Right cardiac atrium (tissue), 5 donors: ENCODE measurements around the gene TRIM74. TPM values are rescaled to one million over a fixed set of nuclear protein-coding genes. Genes with fewer than 3 reads are reported as not detected.
"Not testable (repeated sequence)": the region's sequence is repeated elsewhere in the genome, so short reads cannot be mapped to it uniquely, and the experiment has no call there.

ENCODE experiments used
- ATAC-seq, 2 donors: fragments of 200-7000 bp; cut with Tn5 transposase; one replicate each; pipeline versions ENCODE4 v1.8.0 to v1.9.1; 2020; ENCODE audit warnings: moderate library complexity in 2 of 2, mild to moderate bottlenecking in 1 of 2
- DNase-seq, 3 donors: peaks; one replicate each; pipeline ENCODE4 v3.0.0-alpha.2; 2020
- H3K27ac ChIP-seq: one replicate; pipeline ENCODE4 v1.5.1; 2013; ENCODE audit warnings: mild to moderate bottlenecking, low read length, control low read depth, moderate library complexity
- H3K27me3 ChIP-seq: one replicate; pipeline ENCODE4 v1.6.1; 2013; ENCODE audit not compliant: control insufficient read depth, insufficient read depth
- H3K4me1 ChIP-seq: one replicate; pipeline ENCODE4 v1.6.1; 2013; ENCODE audit warnings: low read length; ENCODE audit not compliant: control insufficient read depth, insufficient read depth
- H3K4me3 ChIP-seq: one replicate; pipeline ENCODE4 v1.5.1; 2013; ENCODE audit warnings: low read length, control low read depth
- H3K9me3 ChIP-seq: one replicate; pipeline ENCODE4 v1.6.1; 2013; ENCODE audit warnings: low read length; ENCODE audit not compliant: control insufficient read depth
- WGBS: extraction: QIAGEN DNeasy Blood & Tissue Kit; methylation state at CpG from one replicate; pipeline ENCODE4 v1.1.7; 2013; 5-methylcytosine and 5-hydroxymethylcytosine counted together
- intact Hi-C, 4 donors: fragments of 100-400 bp; cut with DNase I; formaldehyde crosslinking; loops; one replicate each; pipeline versions ENCODE4 v1.11.0 to v1.14.0; 2022 to 2023
- polyA plus RNA-seq: library from polyadenylated mRNA; stranded (reverse); fragments of 200-250 nt; gene quantifications from one replicate; pipeline ENCODE4 v1.2.3, GENCODE V29; 2013
- total RNA-seq, 4 donors: library from RNA; stranded (reverse); fragmentation: NEBNext Ultra II Directional; extraction: Animal tissue kit (Norgen Biotek cat#: 25700); gene quantifications; one replicate each; pipeline ENCODE4 v1.2.1, GENCODE V29; 2021
- donor health status: healthy with polysubstance abuse.
- donor health status: DM: no; HTN: yes; CAD: no.
- donor health status: DM: no; HTN: no; CAD: no.
- donor health status: DM: no; HTN: yes; CAD: no; lungs with severe emphysema.
- donor health status: DM: yes; HTN: yes; CAD: no.

TRIM74 gene
- total and polyA plus RNA-seq, 5 donors = 0.27 to 0.53 TPM; not detected in 3

DNA sequence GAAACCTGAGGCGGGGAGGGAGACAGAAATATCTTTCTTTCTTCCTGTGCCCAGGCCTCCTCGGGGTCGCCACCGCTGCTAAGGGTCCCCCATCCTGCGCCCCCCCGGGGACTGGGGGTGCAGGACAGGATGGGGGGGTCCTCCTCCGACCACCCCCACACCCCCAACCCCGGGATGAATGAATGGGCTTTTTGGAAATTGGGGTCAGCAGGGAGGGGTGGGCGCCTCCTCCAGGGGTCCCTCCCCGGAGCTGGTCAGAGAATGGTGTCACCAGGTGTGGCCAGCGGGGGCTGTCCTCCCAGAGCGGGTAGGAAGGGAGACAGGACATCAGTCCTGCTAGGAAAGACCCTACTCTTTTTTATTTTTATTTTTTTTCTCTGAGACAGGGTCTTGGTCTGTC lies 7.2 kb upstream of the TRIM74 start:
- DNase-seq = peak; percentile 8 to 39 (median 31)
- 92% methylated on average over 4 of the region's 12 CpGs for WGBS
- ATAC-seq, H3K9me3 ChIP-seq, H3K27ac ChIP-seq, H3K4me1 ChIP-seq, H3K27me3 ChIP-seq, intact Hi-C loops, H3K4me3 ChIP-seq: not testable (repeated sequence)

GRCh38 chr7:72975656-72976286 lies 6.5 kb upstream of the TRIM74 start:
- H3K27me3 ChIP-seq, H3K4me3 ChIP-seq, intact Hi-C loops, H3K27ac ChIP-seq, H3K4me1 ChIP-seq, H3K9me3 ChIP-seq: not testable (repeated sequence)
- WGBS = 82% methylated on average over 13 of the region's 55 CpGs
- ATAC-seq (peak; percentile 17 to 21), DNase-seq (peak; percentile 17 to 67 (median 47))

GRCh38 chr7:72974781-72975180 lies 5.5 kb upstream of the TRIM74 start:
- H3K4me1 ChIP-seq, H3K27ac ChIP-seq, intact Hi-C loops, H3K27me3 ChIP-seq, H3K9me3 ChIP-seq, H3K4me3 ChIP-seq: not testable (repeated sequence)
- DNase-seq (peak in 2 of 3 donors; percentile 9 to 16), ATAC-seq (peak in 1 of 2 donors; percentile 7)
- WGBS = 91% methylated on average over 4 of the region's 7 CpGs

DNA sequence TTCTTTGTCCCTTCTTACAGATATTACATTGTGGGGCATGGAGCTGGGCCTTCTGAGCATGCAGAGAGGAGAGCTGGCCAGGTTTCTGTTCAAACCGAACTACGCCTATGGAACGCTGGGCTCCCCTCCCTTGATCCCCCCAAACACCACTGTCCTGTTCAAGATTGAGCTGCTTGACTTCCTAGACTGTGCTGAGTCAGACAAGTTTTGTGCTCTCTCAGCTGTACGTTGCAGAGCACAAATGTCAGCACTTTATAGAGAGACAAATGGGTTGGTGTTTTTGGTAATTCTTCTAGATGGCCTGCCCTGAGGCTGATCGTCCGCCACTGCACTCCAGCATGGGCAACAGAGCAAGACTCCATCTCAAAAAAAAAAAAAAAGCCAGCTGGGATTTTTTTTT lies 2.2 kb upstream of the TRIM74 start:
- ATAC-seq, H3K27ac ChIP-seq, intact Hi-C loops, H3K4me3 ChIP-seq, DNase-seq, H3K9me3 ChIP-seq, H3K27me3 ChIP-seq, H3K4me1 ChIP-seq: not testable (repeated sequence)
- WGBS = no CpG with 5 or more reads among the region's 6 CpGs

GRCh38 chr7:72969688-72970087 lies 422 bp upstream of the TRIM74 start:
- ATAC-seq = peak in 1 of 2 donors; percentile 6
- H3K4me3 ChIP-seq, H3K9me3 ChIP-seq, H3K27ac ChIP-seq, H3K27me3 ChIP-seq, H3K4me1 ChIP-seq, intact Hi-C loops: not testable (repeated sequence)
- peak; percentile 2 to 37 (median 7) for DNase-seq
- 47% methylated on average over 18 of the region's 29 CpGs for WGBS

DNA sequence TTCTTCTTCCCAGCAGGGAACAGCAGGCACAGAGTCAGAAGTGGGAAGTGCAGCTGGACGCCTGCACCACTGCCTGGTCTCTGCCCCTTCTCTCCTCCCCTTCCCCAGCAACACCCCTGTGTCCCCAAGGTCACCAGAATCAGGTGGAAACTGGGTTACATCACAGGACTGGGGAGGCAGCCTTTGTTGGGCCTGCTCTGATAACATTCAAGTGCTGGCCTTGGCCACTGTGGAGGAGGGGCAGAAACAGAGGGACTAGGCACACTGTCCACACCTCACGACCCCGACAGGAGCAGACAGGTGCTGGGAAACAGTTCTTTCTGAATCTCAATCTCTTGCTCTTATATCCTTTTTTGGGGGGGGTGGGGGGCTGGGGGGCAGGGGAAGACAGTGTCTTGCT lies 2.4 kb downstream of the TRIM74 start:
- H3K9me3 ChIP-seq, H3K27me3 ChIP-seq, H3K4me1 ChIP-seq, H3K4me3 ChIP-seq, intact Hi-C loops, H3K27ac ChIP-seq: not testable (repeated sequence)
- peak in 1 of 2 donors; percentile 15 for ATAC-seq
- WGBS = 72% methylated on average over 2 of the region's 3 CpGs
- peak in 1 of 3 donors; percentile 20 for DNase-seq

- DNase-seq, H3K4me3 ChIP-seq, H3K27ac ChIP-seq, H3K4me1 ChIP-seq, H3K9me3 ChIP-seq, intact Hi-C loops, H3K27me3 ChIP-seq: not testable (repeated sequence)
- ATAC-seq = peak; percentile 14 to 16
- no CpG with 5 or more reads among the region's 31 CpGs for WGBS
Measured at GRCh38 chr7:72965186-72965975, 3.9 kb downstream of the TRIM74 start.

- H3K4me1 ChIP-seq, H3K9me3 ChIP-seq, H3K4me3 ChIP-seq, ATAC-seq, H3K27ac ChIP-seq, H3K27me3 ChIP-seq, DNase-seq, intact Hi-C loops: not testable (repeated sequence)
- WGBS = 80% methylated on average over 4 of the region's 8 CpGs
Measured at GRCh38 chr7:72963056-72963455, 6.2 kb downstream of the TRIM74 start.

GRCh38 chr7:72961346-72961650 lies 8.0 kb downstream of the TRIM74 start:
- H3K9me3 ChIP-seq, H3K27ac ChIP-seq, ATAC-seq, H3K4me1 ChIP-seq, DNase-seq, H3K27me3 ChIP-seq, intact Hi-C loops, H3K4me3 ChIP-seq: not testable (repeated sequence)
- no CpG with 5 or more reads among the region's 9 CpGs for WGBS

- H3K4me3 ChIP-seq, H3K4me1 ChIP-seq, H3K27me3 ChIP-seq, H3K27ac ChIP-seq, H3K9me3 ChIP-seq, DNase-seq, intact Hi-C loops: not testable (repeated sequence)
- WGBS = no CpG with 5 or more reads among the region's 20 CpGs
- peak; percentile 22 to 34 for ATAC-seq
Measured at GRCh38 chr7:72960626-72961345, 8.5 kb downstream of the TRIM74 start.

- H3K9me3 ChIP-seq, intact Hi-C loops, DNase-seq, H3K27ac ChIP-seq, H3K4me1 ChIP-seq, H3K27me3 ChIP-seq, H3K4me3 ChIP-seq: not testable (repeated sequence)
- ATAC-seq = peak in 1 of 2 donors; percentile 19
- 69% methylated on average over 4 of the region's 18 CpGs for WGBS
Measured at GRCh38 chr7:72960029-72960428, 9.2 kb downstream of the TRIM74 start.
